HG02642 (cell line): ENCODE data around the gene CAMSAP3.

Source experiments
- ATAC-seq: cut with Tn5 transposase; IDR thresholded peaks from one replicate; pipeline ENCODE4 v1.9.1; 2021; ENCODE audit warnings: mild to moderate bottlenecking; ENCODE audit not compliant: unreplicated experiment, poor library complexity

Gene CAMSAP3

GRCh38 chr19:7610491-7611240 is 15.0 kb downstream of the CAMSAP3 start:
- ATAC-seq: no peak

GRCh38 chr19:7611541-7612279 is 16.0 kb downstream of the CAMSAP3 start:
- ATAC-seq: no peak

- no peak for ATAC-seq
Measured at GRCh38 chr19:7612282-7613274, 16.9 kb downstream of the CAMSAP3 start.

GRCh38 chr19:7614859-7615741 is 19.4 kb downstream of the CAMSAP3 start:
- no peak for ATAC-seq

GRCh38 chr19:7617172-7617571 is 21.5 kb downstream of the CAMSAP3 start:
- ATAC-seq: no peak

- no peak for ATAC-seq
Measured at GRCh38 chr19:7617735-7618134, 22.1 kb downstream of the CAMSAP3 start.

- no peak for ATAC-seq
Measured at GRCh38 chr19:7618348-7618747, 22.7 kb downstream of the CAMSAP3 start.

GRCh38 chr19:7618771-7619510 is 23.3 kb downstream of the CAMSAP3 start:
- ATAC-seq: no peak

- no peak for ATAC-seq
Measured at GRCh38 chr19:7619671-7620441, 24.2 kb downstream of the CAMSAP3 start.

- ATAC-seq: no peak
Measured at GRCh38 chr19:7620442-7621412, 25.1 kb downstream of the CAMSAP3 start.

GRCh38 chr19:7622933-7623685 is 27.4 kb downstream of the CAMSAP3 start:
- ATAC-seq: no peak

GRCh38 chr19:7623725-7624603 is 28.3 kb downstream of the CAMSAP3 start:
- no peak for ATAC-seq

- ATAC-seq: no peak
Measured at GRCh38 chr19:7624810-7625209, 29.1 kb downstream of the CAMSAP3 start.

GRCh38 chr19:7625763-7626372 is 30.2 kb downstream of the CAMSAP3 start:
- ATAC-seq: no peak

GRCh38 chr19:7627166-7627565 is 31.5 kb downstream of the CAMSAP3 start:
- ATAC-seq: no peak
